Measurements from ENCODE around the gene CREBBP.

The CREBBP gene

DNA sequence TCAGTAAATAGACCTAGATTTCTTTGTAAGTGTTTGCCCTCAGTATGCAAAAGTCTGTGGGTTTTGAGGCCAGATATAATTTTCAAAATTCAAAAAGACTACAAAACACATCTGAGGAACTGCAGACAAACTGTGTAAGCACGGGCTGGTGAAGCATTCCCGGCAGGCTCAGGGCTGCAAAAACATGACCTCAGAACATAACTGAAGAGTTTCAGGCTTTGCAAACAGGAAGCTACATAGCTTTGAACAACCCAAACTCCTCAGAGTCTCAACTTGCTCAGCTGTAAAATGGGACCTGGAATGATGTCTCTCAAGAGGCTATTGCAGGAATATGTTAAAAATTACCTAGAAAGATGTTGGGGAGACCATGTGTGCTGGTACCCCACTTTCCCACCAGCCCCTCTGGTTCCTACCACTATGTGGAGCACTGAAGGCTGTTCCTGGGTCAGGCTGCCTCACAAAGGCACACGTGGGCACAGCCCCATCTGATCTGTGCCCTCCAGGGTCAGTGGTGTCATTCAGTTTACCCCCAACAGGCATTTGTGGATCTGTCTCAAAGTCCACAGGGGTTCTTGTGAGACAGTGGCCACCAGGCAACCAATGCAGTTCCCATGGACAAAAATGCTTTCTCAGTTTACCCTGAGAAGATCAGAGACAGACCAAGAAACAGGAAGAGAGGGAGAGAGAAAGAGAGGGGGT lies 72.9 kb downstream of the CREBBP start:
- FAIRE-seq (no peak), DNase-seq (ENCODE audit: insufficient read length, low spot score) (no peak)
- TF ChIP-seq, protein P1, sequence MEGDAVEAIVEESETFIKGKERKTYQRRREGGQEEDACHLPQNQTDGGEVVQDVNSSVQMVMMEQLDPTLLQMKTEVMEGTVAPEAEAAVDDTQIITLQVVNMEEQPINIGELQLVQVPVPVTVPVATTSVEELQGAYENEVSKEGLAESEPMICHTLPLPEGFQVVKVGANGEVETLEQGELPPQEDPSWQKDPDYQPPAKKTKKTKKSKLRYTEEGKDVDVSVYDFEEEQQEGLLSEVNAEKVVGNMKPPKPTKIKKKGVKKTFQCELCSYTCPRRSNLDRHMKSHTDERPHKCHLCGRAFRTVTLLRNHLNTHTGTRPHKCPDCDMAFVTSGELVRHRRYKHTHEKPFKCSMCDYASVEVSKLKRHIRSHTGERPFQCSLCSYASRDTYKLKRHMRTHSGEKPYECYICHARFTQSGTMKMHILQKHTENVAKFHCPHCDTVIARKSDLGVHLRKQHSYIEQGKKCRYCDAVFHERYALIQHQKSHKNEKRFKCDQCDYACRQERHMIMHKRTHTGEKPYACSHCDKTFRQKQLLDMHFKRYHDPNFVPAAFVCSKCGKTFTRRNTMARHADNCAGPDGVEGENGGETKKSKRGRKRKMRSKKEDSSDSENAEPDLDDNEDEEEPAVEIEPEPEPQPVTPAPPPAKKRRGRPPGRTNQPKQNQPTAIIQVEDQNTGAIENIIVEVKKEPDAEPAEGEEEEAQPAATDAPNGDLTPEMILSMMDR (IDR thresholded peaks at IDR 0.05; ENCODE audit: insufficient read depth, missing control alignments) = no peak

DNA sequence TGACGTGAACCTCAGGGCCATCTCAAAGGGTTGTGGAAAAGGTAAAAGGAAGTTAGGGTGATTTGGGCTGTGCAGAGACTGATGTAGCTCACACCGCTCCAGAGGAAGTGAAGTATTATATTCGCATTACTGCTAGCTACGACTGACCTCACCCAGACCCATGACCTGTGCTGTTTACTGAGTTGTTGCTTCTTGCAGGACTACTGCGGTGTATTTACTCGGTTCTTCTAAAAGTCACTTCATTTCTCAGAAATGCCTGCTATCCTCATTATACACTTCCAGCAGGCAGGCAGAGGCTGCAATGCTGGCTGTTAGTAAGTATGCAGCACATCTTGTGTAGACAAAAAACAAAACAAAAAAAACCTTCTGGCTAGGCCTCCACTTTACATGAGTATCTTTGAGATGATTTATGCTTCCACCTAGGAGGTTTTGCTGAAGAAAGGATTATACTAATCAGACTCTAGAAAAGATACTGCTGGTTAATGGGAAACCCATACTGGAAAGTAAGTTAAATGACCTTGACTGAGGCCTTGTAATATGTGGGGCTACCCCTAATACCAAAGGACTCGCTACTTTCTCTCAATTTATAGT lies 76.0 kb downstream of the CREBBP start:
- DNase-seq (ENCODE audit: insufficient read length, low spot score) (no peak), FAIRE-seq (no peak)
- TF ChIP-seq, protein P1 (IDR thresholded peaks at IDR 0.05; ENCODE audit: insufficient read depth, missing control alignments) = no peak

DNA sequence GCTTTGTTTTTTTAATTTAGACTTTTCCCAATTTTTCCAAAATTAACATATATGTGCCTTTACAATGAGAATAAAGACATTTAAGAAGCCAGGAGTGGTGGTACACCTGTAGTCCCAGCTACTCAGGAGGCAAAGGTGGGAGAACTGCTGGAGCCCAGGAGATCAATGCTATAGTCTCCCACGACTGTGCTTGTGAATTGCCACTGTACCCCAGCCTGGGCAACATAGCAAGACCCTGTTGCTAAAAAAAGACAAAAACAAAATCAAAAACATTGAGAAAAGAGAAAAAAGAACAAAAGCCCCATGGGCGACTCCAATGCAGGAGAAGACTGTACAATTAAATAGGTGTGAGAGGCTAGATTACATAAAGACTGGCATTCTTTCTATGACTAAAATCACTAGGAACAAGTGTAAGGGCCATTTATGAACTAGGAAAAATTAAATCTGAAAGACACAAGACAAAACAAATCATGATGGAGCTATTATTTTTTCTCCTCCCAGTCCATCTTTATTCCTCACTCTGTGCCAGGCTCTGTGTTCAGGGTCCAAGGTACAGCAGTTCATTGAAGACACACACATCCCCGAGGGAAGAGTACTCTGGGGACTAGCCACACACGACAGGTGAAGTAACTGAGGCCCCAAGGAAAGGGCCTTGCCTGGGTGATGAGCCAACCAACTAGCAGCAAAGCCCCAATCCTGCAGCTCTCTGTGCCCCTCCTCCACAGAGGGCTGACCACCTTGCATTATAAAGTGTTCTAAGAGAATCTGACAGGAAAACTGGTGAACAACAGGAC lies 79.8 kb downstream of the CREBBP start:
- FAIRE-seq (no peak), DNase-seq (ENCODE audit: insufficient read length, low spot score) (no peak)
- TF ChIP-seq, protein P1 (IDR thresholded peaks at IDR 0.05; ENCODE audit: insufficient read depth, missing control alignments) = no peak

DNA sequence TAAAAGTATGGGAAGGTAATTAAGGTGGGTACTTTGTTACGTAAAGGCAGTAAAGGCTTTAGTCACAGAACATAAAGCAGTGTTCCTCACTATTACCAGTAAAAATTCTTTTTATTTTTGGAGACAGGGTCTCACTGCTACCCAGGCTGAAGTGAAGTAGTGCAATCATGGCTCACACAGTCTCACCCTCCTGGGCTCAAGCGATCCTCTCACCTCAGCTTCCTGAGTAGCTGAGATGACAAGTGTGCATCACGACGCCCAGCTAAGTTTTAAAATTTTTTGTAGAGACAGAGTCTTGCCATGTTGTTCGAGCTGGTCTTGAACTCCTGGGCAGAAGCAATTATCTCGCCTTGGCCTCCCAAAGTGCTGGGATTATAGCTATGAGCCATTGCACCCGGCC lies 80.5 kb downstream of the CREBBP start:
- DNase-seq (ENCODE audit: insufficient read length, low spot score) (no peak), FAIRE-seq (no peak)
- TF ChIP-seq, protein P1 (IDR thresholded peaks at IDR 0.05; ENCODE audit: insufficient read depth, missing control alignments) = no peak

DNA sequence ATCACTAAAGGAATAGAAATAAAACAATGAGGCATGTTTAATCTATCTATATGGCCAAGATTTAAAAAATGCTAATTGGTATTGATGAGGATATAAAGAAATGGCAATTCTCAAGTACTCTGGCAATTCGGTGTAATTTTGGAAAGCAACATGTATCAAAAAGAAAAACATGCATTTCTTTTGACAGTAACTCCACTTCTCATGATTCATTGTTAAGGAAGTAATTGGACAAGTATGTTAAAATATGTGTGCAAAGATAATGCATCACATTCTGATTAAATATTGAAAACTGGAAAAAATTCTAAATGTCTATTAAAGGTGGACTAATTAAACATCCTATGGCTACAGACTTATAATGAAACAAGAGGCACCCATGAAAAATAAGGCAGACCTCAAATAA lies 81.2 kb downstream of the CREBBP start:
- no peak for DNase-seq (ENCODE audit: insufficient read length, low spot score)
- no peak for FAIRE-seq
- TF ChIP-seq, protein P1 (IDR thresholded peaks at IDR 0.05; ENCODE audit: insufficient read depth, missing control alignments) = no peak

DNA sequence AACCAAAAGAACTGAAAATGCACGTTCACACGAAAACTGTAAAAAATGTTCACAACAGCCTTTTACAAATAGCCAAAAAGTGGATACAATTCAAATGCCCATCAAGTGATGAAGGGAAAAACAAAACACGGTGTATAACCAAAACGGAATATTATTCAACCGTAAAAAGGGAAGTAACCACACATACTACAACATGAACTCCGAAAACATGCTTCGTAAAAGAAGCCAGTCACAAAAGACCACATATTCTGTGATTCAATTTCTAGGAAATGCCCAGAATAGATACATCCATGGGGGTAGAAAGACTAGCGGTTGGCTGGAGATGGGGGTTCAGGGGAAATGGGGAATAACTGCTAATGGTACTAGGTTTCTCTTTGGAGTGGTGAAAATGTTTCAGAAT lies 81.7 kb downstream of the CREBBP start:
- DNase-seq (ENCODE audit: insufficient read length, low spot score) (no peak), FAIRE-seq (no peak)
- TF ChIP-seq, protein P1 (IDR thresholded peaks at IDR 0.05; ENCODE audit: insufficient read depth, missing control alignments) = no peak
